HG02852 (cell line): ENCODE measurements around the gene ARHGAP10.

Experiments used
- ATAC-seq: cut with Tn5 transposase; IDR thresholded peaks from one replicate; pipeline ENCODE4 v1.9.1; 2021; ENCODE audit warnings: mild to moderate bottlenecking, moderate library complexity; ENCODE audit not compliant: unreplicated experiment

Gene ARHGAP10

DNA sequence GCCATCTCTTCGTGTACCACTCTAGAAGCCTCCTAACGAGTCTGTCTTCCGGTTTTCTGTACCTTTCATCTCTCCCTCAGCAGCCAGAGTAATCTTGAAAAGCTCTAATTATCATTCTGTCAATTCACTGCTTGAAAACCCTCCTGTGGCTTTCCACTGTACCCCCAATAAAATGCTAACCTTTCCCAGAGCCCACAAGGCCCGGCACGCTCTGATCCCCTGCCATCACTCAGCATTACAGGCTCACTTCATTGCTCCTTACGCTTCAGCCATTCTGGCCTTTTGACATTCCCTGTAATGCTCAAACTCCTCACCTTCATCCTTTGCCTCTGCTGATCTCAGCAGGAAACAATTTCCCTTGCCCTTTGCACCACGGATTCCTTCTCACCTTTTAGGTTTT, 112.9 kb downstream of the ARHGAP10 start:
- ATAC-seq, result no peak

DNA sequence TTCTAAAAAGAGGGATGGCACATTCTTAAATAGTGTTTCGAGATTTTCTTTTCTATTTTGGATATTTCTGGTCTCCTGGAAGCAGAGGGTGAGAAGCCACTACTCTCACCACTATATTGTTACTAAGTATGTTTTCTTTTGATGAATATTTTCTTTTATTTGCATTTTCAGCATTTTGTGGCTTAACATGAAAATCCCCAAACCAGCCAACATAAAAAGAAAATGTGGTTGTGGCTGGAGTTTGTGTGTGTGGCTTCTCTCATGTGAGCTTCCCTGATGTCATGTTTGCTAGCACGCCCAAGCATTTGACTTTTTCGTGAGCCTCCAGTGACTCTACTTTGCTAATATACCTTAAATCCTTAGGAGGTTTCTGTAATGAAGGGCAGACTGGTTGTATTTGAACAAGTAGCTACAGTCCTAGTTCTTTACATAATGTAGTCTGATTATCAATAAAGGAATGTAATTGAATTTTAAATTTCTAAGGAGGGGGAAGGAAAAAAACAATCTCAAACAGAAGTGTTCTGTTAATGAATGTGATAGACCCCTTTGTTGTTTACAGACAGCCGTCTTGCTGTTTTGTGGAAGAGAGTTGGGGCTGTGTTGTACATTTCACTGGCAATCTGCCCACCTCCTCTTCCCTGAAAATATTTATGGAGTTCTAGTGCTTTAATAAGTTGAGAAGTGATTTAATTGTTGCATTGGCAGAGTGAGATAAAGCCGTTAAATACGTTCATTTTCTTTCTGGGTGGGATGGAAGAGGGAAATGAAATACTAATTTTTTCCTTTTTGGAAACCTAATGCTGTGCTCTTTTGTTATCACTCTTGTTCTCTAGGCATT, 114.6 kb downstream of the ARHGAP10 start:
- ATAC-seq, result peak; percentile 79

DNA sequence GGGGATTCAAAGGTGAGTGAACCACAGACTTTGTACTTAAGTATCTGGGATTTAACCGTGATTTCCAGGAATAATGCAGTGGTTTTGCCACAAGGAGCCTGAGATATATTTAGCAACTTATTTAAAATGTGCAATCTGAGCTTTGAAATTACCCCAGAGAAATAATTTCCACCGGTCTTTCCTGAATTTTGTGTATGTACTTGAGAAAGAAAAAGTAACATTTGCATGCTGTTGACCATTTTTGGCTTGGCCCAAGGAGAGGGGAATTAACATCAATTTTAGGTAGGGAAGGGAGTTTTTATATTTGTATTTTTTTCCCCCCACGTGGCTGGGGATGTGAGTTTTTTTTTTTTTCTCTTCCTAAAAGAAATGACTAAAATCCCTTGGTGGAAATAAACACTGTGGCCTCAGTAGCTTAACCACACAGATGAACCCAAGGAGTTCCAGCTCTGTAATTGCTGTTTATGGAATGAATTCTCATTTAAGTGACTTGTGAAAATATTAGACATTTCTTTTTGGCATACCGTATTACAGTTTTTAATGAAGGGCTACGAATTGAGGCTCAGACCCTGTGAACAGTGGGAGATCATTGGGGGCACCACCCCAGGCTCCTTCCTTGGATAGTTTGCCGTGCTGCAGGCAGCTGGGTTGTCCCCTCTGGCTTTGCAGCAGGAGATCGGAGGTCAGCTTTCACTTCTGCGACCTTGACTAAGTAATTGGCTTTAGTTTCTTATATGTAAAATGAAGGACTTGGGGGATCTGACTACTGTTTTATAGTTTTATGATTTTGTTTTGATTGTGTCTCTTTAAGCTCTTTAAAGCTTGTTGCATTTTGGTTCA, 116.1 kb downstream of the ARHGAP10 start:
- ATAC-seq, result no peak

DNA sequence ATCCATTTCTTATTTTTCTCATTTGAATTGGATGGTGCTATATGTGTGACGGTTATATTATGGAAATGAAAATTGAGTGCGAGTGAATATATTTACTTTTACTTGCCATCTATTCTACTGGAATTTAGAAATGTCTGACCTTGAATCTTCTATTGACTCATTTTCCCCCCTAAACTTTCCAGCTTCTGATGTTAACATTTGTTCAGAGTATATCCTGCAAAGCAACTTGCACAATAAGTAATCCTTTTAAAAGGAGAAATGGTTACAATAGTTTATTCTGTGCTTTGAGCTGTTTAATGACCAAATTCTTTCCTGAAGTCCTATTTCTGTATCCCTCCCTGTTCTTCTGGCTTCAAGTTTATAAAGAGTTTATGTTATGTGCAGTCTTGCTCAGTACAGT, 116.7 kb downstream of the ARHGAP10 start:
- no peak for ATAC-seq

DNA sequence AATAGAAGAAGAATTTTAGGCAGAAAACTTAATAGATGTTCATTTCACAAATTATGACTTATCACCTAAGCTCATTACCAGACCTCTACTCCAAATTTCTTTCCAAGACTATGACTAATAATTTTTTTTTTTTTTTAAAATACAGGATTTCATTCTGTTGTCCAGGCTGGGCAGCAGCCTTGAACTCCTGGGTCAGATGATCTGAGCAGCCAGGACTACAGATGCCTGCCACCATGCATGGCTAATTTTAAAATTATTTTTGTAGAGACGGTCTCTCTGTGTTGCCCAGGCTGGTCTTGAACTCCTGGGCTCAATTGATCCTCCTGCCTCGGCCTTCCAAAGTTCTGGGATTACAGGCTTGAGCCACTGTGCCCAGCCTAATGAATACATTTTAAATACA, 119.2 kb downstream of the ARHGAP10 start:
- no peak for ATAC-seq

DNA sequence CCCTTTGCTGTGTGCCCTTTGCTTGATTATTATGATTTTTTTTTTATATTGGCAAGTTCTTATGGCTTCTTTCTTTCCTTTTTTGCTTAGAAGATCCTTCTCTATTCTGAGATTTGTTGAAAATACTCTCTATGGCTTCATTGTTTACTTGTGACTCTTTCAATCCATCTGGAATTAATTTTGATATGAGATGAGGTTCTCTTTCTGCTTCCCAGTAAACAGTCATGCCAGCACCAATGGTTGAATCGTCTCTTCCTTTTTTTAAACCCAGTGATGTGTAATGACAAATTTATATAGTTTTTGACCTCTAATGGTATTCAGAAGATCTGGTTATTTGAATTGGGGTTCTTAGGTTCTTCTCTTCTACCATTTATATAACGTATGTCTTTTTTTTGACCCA, 121.8 kb downstream of the ARHGAP10 start:
- no peak for ATAC-seq

DNA sequence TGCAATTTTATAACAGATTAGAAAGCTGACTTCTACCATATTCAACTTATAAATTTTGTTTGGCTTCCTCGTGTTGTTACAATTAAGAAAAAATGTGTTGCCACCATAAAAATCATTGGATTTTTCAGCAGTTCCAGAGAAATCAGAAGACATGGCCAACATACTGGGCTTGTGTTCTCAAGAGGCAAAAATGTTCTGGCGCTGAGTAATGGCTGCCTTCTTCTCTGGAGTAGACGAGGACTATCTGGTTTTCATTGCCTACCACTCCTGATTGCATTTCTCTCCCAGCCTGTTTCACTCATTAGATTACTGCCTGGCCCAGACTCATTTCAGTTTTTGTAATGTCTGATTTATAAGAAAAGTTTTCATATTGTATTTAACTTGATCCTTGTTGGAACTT, 122.3 kb downstream of the ARHGAP10 start:
- ATAC-seq, result no peak

DNA sequence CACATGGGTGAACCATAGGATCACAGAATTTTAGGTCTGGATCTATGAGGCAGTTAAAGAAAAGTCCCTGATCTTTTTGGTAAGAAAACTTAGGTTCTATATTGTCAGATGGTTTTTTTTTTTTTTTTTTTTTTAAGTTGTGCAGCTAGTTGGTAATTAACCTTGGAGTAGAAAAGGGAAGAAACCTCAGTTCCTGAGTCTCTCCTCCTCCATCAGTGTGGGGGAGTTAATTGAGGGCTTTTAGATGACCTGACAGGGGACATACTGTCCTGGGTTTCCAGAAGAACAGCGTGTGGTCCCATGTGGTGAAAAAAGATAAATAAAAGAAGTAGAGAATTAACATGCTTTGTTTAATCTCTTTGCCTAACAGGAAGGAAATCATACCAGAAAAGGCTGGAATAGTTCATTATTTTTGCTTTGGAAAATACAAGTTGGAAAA, 123.7 kb downstream of the ARHGAP10 start:
- ATAC-seq, result no peak

DNA sequence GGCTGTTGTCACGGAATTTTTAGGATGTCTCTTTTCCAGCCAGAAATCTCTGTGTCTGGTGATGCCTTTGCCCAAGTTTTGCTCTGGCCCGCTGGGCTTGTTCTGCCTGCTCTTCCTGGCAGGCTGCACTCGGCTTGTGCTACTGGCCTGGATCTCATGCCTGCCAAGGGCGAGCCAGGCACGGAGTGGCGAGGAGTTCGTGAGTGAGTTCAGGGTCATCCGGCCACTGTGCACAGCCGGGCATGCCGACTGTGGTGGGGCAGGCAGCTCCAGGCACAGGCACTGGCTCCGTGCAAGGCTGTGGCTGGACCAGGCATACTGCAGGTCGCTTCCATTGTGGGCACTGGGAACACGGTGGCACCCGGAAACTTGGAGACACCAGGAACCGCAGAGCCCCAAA, 129.1 kb downstream of the ARHGAP10 start:
- no peak for ATAC-seq

DNA sequence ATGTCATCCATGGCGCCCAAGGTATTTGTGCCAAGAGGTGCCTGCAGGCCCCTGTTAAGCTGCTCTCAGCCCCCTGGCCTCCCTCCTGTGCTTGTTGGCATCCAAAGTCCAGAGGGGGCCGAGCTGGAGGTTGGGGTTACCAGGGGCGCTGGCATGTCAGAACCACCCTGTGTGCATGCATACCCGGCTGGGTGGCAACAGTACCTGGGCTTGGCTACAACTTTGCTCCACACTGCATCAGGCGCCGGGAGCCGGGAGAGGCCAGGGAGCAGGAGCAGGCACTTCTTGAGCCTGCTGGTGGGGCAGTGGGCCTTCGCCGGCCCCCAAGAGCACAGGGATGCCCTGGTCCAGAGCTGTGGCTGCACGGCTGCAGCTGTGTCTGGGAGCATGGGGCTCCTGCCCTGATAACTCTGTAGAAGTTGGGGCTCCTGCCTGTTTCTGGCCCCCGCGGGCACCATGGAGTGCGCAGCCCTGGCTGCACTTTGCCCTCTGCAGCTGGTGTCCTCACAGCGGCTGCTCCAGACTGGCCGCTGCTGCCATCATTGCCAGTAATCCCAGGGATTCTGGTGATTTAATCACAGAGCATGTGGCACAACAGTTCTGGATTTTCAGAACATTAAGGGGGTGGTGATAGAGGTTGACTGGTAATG, 130.3 kb downstream of the ARHGAP10 start:
- no peak for ATAC-seq

DNA sequence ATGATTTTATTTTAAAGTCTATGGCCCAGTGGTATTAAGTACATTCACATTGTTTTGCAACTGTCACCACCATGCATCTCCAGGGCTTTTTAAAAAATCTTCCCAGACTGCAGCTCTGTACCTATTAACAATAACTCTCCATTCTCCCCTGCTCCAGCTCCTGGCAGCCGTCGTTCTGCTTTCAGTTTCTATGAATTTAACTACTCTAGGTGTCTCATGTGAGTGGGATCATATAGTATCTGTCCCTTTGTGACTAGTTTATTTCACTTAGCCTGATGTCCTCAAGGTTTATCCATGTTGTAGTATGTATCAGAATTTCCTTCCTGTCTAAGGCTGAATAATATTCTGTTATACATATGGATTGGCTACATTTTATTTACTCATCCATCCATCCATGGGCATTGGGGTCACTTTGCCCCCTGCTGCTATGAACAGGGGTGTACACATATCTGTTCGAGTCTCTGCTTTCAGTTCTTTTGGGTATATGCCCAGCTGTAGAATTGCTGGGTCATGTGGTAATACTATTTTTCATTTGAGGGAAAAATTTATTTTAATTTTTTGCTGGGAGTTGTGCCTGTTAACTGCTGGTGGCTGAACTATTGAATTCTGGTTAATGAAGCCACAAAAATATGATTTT, 131.3 kb downstream of the ARHGAP10 start:
- ATAC-seq, result peak; percentile 68

DNA sequence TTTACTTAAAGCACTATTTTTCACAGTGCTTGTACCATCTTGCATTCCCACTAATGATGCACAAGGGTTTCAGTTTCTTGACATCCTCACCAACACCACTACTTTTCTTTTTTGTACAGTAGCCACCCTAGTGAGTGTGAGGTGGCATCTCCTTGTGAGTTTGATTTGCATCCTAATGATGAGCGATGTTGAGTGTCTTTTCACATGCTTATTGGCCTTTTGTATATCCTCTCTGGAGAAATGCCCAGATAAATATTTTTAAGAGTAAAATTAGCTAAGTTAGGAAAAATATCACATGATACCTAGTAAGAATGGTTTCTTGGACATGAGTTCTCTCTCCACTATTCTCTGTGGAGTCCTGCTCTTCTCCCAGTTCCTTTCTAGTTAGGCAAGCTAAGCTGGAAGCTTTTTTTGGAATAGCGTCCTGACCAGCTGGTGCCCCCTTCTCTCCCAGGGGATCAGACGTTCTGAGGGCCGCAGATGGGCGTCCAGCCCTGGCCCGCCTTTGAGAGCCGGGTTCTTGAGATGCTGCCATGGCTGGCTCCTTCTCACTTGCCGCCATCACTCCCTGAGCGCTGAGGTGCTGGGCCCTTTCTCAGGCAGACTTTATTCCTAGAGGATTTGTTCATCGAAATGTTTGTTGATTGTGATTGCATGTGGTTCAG, 132.1 kb downstream of the ARHGAP10 start:
- no peak for ATAC-seq

DNA sequence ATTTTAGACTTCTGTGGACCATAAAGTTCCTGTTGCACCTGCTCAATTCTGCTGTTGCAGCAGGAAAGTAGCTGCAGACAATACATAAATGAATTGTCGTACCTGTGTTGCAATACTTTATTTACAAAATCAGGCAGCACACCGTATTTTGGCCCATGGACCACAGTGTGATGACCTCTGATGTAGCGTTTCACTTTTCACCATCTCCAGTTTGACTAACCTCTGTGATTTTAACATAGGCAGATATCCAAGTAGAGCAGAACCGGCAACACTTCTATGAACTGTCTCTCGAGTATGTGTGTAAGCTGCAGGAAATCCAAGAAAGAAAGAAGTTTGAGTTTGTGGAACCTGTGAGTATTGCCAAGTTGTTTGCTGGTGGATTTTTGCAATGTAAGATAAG, 132.7 kb downstream of the ARHGAP10 start:
- ATAC-seq, result no peak

DNA sequence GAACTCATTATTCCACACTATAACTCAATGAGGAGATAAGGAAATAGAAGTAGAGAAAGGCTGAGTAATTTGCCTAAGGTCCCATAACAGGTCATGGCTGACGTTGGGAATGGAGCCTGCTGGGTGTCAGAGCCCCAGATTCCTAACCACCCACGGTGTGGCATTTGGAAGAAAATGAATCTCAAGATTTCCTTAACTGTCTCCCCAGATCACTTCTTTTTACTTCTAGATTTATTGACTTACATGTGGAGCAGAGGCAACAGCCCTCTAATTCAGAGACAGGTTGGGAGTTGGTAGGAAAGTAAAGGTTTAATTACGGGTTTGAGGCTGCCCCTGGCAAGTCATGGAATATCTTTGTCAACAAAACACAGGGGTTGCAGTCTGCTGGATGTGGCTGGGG, 134.0 kb downstream of the ARHGAP10 start:
- no peak for ATAC-seq

DNA sequence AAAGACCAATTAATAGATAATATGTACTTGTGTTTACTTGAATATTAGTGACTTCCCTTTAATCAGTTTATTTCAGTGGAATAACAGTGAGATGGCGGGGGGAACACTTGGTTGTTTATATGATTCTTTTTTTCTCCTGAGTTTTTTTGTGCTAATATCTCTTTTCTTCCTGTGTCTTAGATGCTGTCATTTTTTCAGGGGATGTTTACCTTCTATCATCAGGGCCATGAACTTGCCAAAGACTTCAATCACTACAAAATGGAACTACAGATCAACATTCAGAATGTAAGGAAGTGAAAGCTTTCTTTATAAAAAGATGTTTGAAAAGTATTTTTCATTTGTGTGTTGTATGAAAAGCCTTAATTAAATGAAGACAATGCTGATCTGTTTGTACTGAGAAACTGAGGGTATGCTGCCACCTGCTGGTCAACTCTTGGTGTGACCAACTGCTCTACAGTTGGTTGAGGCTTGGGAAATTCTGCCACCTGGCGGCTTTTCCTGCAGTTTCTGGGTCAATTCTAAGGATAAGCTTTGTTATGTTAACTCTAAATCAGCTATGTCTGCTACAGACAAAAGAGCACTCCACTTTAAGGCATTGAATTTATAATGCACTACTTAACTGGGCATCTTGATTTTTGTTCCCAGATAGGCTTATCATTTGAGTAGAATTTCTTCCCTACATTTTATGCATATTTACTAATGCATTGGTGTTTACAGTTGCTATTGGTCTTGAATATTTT, 134.8 kb downstream of the ARHGAP10 start:
- ATAC-seq, result peak; percentile 82

DNA sequence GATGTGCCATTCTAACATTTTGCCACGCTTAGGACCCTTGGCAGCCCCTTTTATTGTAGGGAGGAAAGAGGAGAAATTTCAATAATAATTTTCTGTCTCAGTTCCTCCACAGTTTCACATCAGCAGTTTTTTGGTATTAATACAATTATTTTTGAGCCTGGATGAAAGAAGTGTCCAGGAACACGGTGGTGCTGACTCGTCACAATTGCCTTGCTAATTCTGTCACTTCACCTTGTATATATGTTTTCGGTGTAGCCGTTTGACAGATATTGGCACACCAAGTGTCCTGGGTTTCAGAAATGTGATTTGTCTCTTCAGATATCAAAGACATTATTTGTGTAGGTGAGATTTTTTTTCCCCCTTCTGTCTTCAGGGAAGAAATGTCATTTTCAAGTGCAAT, 142.2 kb downstream of the ARHGAP10 start:
- no peak for ATAC-seq

DNA sequence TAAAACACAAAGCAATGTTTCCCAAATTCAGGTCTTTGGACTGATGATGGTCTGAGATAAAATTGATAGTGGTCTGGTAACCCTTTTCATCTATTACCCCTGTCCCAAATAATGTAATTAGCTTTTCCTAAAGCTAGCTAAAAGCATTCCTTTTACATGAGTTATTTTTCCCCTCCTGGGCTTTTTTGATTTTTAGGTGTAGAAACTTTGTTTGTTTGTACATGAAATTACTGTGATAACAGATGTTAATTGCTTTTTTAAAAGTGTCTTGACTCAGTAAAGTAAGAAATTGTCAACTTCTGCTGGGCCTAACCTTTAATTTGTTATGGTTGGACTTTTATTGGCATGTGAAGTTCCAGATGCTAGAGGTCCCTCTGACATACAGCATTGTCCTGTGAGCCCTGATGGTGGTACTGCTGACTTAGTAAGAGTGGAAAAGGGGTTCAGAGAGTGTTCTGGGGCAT, 145.5 kb downstream of the ARHGAP10 start:
- ATAC-seq, result no peak

DNA sequence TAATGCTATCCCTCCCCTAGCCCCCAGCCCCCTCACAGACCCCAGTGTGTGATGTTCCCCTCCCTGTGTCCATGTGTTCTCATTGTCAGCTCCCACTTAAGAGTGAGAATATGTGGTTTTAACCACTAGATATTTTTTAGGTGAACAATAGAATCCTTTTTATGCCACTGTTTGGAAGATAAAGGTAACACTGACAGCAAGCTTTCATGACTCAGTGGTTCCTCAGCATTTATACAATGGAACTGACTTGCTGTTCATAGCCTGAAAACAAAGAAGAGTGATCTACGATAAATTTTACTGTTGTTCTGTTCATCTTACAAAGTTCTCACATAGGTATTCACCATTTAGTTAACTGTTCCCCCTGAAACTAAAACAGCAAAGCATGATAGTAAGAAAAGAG, 147.8 kb downstream of the ARHGAP10 start:
- ATAC-seq, result no peak

DNA sequence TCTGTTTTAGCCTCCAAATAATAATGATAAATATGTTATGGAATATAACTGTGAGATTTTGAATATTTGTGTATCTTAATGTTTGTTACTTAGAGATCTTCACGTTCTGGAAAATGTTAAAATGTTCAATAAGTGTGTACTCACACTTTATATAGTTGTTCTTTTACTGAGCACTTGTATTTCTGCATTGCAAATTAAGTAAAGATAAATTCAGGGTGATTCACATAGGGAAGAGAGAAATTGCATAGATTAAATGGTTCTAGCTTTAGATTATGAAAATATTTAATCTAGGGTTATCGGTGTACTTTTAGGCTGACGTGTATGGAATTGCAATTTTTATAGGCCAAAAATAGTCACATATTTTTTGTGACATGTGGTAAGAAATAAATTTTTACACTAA, 148.6 kb downstream of the ARHGAP10 start:
- no peak for ATAC-seq

DNA sequence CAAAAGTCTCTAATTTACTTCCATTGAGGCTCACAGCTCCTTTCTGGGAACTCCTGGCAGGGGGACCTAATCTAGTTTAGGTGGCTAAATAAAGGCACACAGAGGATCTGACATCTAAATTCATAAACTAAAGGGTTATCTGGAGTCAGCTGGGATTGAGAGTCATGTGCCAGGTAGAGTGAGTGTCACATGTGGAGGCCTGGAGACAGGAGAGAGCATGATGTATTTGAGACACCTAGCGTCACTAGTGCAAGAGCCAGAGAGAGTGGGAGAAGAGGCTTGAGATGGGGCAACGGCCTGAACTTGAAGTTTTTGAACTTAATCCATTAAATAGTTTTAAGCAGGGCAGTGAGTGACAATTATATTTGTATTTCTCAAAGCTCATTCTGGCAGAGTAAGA, 152.6 kb downstream of the ARHGAP10 start:
- ATAC-seq, result no peak
